GM19324 (cell line): ENCODE results near the gene ARRB2.
"Not testable (repeated sequence)": the region's sequence is repeated elsewhere in the genome, so short reads cannot be mapped to it uniquely, and the experiment has no call there.

Experiments used
- ATAC-seq: cut with Tn5 transposase; IDR thresholded peaks from one replicate; pipeline ENCODE4 v1.9.1; 2021; ENCODE audit warnings: mild to moderate bottlenecking, moderate library complexity; ENCODE audit not compliant: unreplicated experiment, low FRiP score

Gene ARRB2

DNA sequence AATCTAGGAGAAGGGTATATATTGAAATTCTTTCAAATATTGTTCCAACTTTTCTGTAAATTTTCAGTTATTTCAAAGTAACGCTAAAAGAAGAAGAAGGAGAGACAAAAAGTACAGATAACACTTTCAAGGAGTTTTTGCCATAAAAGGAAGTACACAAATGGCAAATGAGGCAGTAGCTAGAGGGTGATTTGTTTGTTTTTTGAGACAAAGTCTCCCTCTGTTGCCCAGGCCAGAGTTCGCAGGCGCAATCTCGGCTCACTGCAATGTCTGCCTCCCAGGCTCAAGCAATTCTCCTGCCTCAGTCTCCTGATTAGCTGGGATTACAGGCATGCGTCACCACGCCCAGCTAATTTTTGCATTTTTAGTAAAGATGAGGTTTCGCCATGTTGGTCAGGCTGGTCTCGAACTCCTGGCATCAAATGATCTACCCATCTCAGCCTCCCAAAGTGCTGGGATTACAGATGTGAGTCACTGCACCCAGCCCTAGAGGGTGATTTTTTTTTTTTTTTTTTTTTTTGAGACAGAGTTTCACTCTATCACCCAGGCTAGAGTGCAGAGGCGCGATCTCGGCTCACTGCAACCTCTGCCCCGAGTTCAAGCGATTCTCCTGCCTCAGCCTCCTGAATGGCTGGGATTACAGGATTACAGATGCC lies 10.9 kb upstream of the ARRB2 start:
- not testable (repeated sequence) for ATAC-seq

- no peak for ATAC-seq
These were observed 9.3 kb upstream of the ARRB2 start for GRCh38 chr17:4701116-4701515.

GRCh38 chr17:4703330-4703691 lies 7.1 kb upstream of the ARRB2 start:
- no peak for ATAC-seq

DNA sequence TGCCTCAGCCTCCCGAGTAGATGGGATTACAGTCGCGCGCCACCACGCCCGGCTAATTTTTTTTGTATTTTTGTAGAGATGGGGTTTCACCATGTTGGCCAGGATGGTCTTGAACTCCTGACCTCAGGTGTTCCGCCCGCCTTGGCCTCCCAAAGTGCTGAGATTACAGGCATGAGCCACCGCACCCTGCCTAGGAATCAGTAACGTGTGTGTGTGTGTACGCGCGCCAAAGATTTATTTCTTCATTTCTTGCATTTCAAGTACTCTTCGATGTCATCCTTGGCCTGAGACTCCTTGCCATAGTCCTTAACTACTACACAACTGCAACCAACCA lies 5.9 kb upstream of the ARRB2 start:
- not testable (repeated sequence) for ATAC-seq

- no peak for ATAC-seq
These were observed 5.4 kb upstream of the ARRB2 start for GRCh38 chr17:4704991-4705390.

- no peak for ATAC-seq
These were observed 4.3 kb upstream of the ARRB2 start for GRCh38 chr17:4706121-4706520.

GRCh38 chr17:4708436-4708835 lies 2.0 kb upstream of the ARRB2 start:
- no peak for ATAC-seq

GRCh38 chr17:4710693-4711634 lies 532 bp downstream of the ARRB2 start:
- ATAC-seq: no peak

- ATAC-seq: no peak
These were observed 1.3 kb downstream of the ARRB2 start for GRCh38 chr17:4711661-4712181.

DNA sequence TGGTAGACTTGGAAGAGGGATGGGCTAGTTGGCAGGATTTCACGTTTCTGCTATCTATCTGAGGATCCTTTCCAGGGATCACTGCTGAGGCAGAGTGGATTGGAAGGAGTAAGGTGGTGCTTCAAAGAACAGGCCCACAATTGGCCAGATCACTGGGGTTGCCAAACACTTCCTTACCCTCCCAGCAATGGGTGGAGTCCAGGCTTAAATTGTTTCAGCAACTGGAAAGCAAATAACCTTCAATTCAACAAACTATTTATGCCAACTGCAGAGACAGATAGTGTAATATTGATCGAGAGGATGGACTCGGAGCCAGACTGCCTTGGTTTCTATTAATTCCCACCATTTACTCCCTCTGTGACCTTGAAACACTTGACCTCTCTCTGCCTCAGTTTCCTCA lies 2.1 kb downstream of the ARRB2 start:
- ATAC-seq: no peak

- not testable (repeated sequence) for ATAC-seq
These were observed 4.1 kb downstream of the ARRB2 start for GRCh38 chr17:4714340-4715062.

DNA sequence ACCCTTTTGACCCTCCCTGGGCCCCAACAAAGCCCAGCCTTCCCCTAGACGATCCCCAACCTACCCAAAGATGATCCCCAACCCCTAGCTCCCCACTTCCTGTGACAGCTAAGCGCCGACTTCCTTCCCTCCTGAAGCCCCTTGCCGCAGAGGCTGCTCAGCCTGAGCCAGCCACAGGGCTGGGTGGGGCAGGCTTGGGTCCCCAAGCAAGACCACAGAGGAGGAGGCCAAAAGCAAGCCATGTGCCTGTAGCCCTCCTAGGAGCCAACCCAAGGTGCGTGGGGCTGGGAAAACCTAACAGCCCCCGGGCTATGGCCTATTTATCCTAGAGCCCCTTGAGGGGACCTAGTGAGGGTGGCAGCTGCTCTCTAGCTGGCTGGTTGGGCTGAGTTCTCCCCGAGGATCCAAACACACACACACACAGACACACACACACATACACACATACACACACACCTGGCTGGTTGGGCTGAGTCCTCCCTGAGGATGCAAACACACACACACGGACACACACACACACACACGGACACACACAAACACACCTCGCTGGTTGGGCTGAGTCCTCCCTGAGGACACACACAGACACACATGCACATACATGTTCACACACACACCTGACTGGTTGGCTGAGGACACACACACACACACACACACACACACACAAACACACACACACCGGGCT lies 4.8 kb downstream of the ARRB2 start:
- no peak for ATAC-seq

GRCh38 chr17:4716081-4716480 lies 5.6 kb downstream of the ARRB2 start:
- no peak for ATAC-seq

- no peak for ATAC-seq
These were observed 7.4 kb downstream of the ARRB2 start for GRCh38 chr17:4717791-4718190.

GRCh38 chr17:4718276-4718675 lies 7.8 kb downstream of the ARRB2 start:
- ATAC-seq: no peak

- ATAC-seq: no peak
These were observed 8.7 kb downstream of the ARRB2 start for GRCh38 chr17:4719146-4719545.

- ATAC-seq: no peak
These were observed 9.3 kb downstream of the ARRB2 start for GRCh38 chr17:4719684-4720221.

GRCh38 chr17:4720787-4721186 lies 10.4 kb downstream of the ARRB2 start:
- no peak for ATAC-seq

- no peak for ATAC-seq
These were observed 11.0 kb downstream of the ARRB2 start for GRCh38 chr17:4721203-4722135.
